IMR-90 (cell line): Measurements from ENCODE around the gene NDUFB7. TPM values are rescaled to one million over a fixed set of nuclear protein-coding genes. Genes with fewer than 3 reads are reported as not detected.

Source experiments
- ATAC-seq: fragments of 200-7000 bp; cut with Tn5 transposase; 2 replicates; pipeline ENCODE4 v1.9.1; 2020; ENCODE audit warnings: low read depth, mild to moderate bottlenecking, moderate library complexity
- BruUV-seq: library from RNA; stranded (reverse); fragments of 400-500 nt; replicated peaks from 2 replicates; lab custom pipeline; 2021; lab: Mats Ljungman, UMichigan
- CTCF ChIA-PET: fragments of 300-600 bp; formaldehyde crosslinking; extraction: SDS; loops from one replicate; lab custom pipeline; 2021; ENCODE audit warnings: antibody characterized with exemption; lab: Yijun Ruan, JAX
- POLR2A ChIA-PET: fragments of 300-600 bp; sonication (Branson Sonifier 250); formaldehyde crosslinking; loops from one replicate; lab custom pipeline; 2022; ENCODE audit warnings: antibody characterized with exemption; ENCODE audit not compliant: unreplicated experiment; lab: Charles Lee
- DNase-seq: peaks from one replicate; pipeline ENCODE4 v3.0.0; 2013
- H2AFZ ChIP-seq: replicated peaks from 2 replicates; pipeline ENCODE3; 2013; ENCODE audit warnings: low read length, mild to moderate bottlenecking; ENCODE audit not compliant: poor library complexity
- H2AK5ac ChIP-seq: 2 replicates; pipeline ENCODE4 v1.6.1; 2013; ENCODE audit warnings: low read depth, low read length, inconsistent platforms
- H2AK9ac ChIP-seq: replicated peaks from 2 replicates; pipeline ENCODE3; 2013; ENCODE audit warnings: mild to moderate bottlenecking, low read depth, low read length, moderate library complexity; ENCODE audit not compliant: poor library complexity
- H2BK120ac ChIP-seq: 2 replicates; pipeline ENCODE4 v1.6.1; 2013; ENCODE audit warnings: low read depth, low read length, inconsistent platforms
- H2BK15ac ChIP-seq: 3 replicates; pipeline ENCODE4 v1.6.1; 2013; ENCODE audit warnings: low read depth, low read length, inconsistent platforms
- H2BK20ac ChIP-seq: 2 replicates; pipeline ENCODE4 v1.6.1; 2013; ENCODE audit warnings: low read depth, mild to moderate bottlenecking, inconsistent platforms, low read length, moderate library complexity
- H2BK5ac ChIP-seq: 2 replicates; pipeline ENCODE4 v1.6.1; 2013; ENCODE audit warnings: mild to moderate bottlenecking, low read depth, low read length, inconsistent platforms; ENCODE audit not compliant: poor library complexity, severe bottlenecking
- H3K14ac ChIP-seq: replicated peaks from 2 replicates; pipeline ENCODE4 v1.6.1; 2013; ENCODE audit warnings: low read depth, low read length, inconsistent platforms
- H3K18ac ChIP-seq: 2 replicates; pipeline ENCODE4 v1.6.1; 2013; ENCODE audit warnings: low read depth, low read length, control low read depth
- H3K23ac ChIP-seq: 2 replicates; pipeline ENCODE4 v1.6.1; 2013; ENCODE audit warnings: low read depth, low read length, inconsistent platforms
- H3K27ac ChIP-seq: 2 replicates; pipeline ENCODE4 v1.5.1; 2013; ENCODE audit warnings: mild to moderate bottlenecking, control low read depth, low read length; ENCODE audit not compliant: insufficient read depth
- H3K27me3 ChIP-seq: 2 replicates; pipeline ENCODE4 v1.6.1; 2013; ENCODE audit warnings: low read length; ENCODE audit not compliant: control insufficient read depth, insufficient read depth
- H3K36me3 ChIP-seq: 2 replicates; pipeline ENCODE4 v1.6.1; 2013; ENCODE audit warnings: low read length, mixed read lengths; ENCODE audit not compliant: control insufficient read depth, insufficient read depth
- H3K4ac ChIP-seq: 2 replicates; pipeline ENCODE4 v1.6.1; 2013; ENCODE audit warnings: low read depth, low read length, inconsistent platforms
- H3K4me1 ChIP-seq: 2 replicates; pipeline ENCODE4 v1.6.1; 2013; ENCODE audit warnings: low read length, mixed read lengths; ENCODE audit not compliant: control insufficient read depth, insufficient read depth
- H3K4me2 ChIP-seq: 2 replicates; pipeline ENCODE4 v1.6.1; 2013; ENCODE audit warnings: low read depth, mild to moderate bottlenecking, control low read depth, low read length, moderate library complexity
- H3K4me3 ChIP-seq: 2 replicates; pipeline ENCODE4 v1.5.1; 2013; ENCODE audit warnings: low read depth, mild to moderate bottlenecking, control low read depth, low read length, moderate library complexity; ENCODE audit not compliant: insufficient read depth
- H3K56ac ChIP-seq: 2 replicates; pipeline ENCODE4 v1.6.1; 2013; ENCODE audit warnings: low read length, inconsistent platforms; ENCODE audit not compliant: insufficient read depth; ENCODE audit errors: extremely low read depth
- H3K79me1 ChIP-seq, 2 experiments: 2 replicates each; pipeline ENCODE4 v1.6.1; 2013; ENCODE audit warnings: low read length in 2 of 2, inconsistent platforms in 1 of 2, low read depth in 1 of 2
- H3K9ac ChIP-seq: 2 replicates; pipeline ENCODE4 v1.6.1; 2013; ENCODE audit warnings: low read depth, low read length, control low read depth
- H3K9me1 ChIP-seq: 2 replicates; pipeline ENCODE4 v1.6.1; 2013; ENCODE audit warnings: low read length, inconsistent platforms; ENCODE audit not compliant: insufficient read depth
- H3K9me3 ChIP-seq: 2 replicates; pipeline ENCODE4 v1.6.1; 2013; ENCODE audit warnings: low read length; ENCODE audit not compliant: control insufficient read depth, insufficient read depth
- H4K20me1 ChIP-seq: 2 replicates; pipeline ENCODE4 v1.6.1; 2013; ENCODE audit warnings: low read length, inconsistent platforms; ENCODE audit not compliant: insufficient read depth
- H4K5ac ChIP-seq: 2 replicates; pipeline ENCODE4 v1.6.1; 2013; ENCODE audit warnings: mild to moderate bottlenecking, low read depth, low read length, control low read depth
- H4K8ac ChIP-seq, 2 experiments: 2 replicates each; pipeline ENCODE4 v1.6.1; 2013; ENCODE audit warnings: low read depth in 2 of 2, low read length in 2 of 2, control low read depth in 1 of 2, inconsistent platforms in 1 of 2
- H4K91ac ChIP-seq: 2 replicates; pipeline ENCODE4 v1.6.1; 2013; ENCODE audit warnings: low read depth, low read length, inconsistent platforms; ENCODE audit not compliant: insufficient read depth
- BHLHE40 ChIP-seq: fragments of 150-350 bp; IDR thresholded peaks from 2 replicates; pipeline ENCODE4 v1.6.1; 2016; ENCODE audit warnings: mild to moderate bottlenecking, low read depth, low read length
- CEBPB ChIP-seq: IDR thresholded peaks from 2 replicates; pipeline ENCODE4 v1.6.1; 2012; ENCODE audit warnings: low read depth, low read length, improper control_type of control experiment
- CHD1 ChIP-seq: IDR thresholded peaks from 2 replicates; pipeline ENCODE4 v1.6.1; 2012; ENCODE audit warnings: low read depth, low read length, improper control_type of control experiment
- CTCF ChIP-seq: conservative IDR thresholded peaks from 2 replicates; pipeline ENCODE4 v1.5.1; 2012; ENCODE audit warnings: mild to moderate bottlenecking, low read depth, low read length, improper control_type of control experiment
- MAFK ChIP-seq: IDR thresholded peaks from 2 replicates; pipeline ENCODE4 v1.6.1; 2012; ENCODE audit warnings: low read depth, low read length, improper control_type of control experiment
- MAZ ChIP-seq: IDR thresholded peaks from 2 replicates; pipeline ENCODE4 v1.6.1; 2012; ENCODE audit warnings: low read depth, mild to moderate bottlenecking, low read length, improper control_type of control experiment, moderate library complexity, borderline replicate concordance
- MXI1 ChIP-seq: IDR thresholded peaks from 2 replicates; pipeline ENCODE4 v1.6.1; 2012; ENCODE audit warnings: low read depth, mild to moderate bottlenecking, low read length, moderate library complexity, borderline replicate concordance
- NFE2L2 ChIP-seq: fragments of 150-350 bp; IDR thresholded peaks from 2 replicates; pipeline ENCODE4 v1.6.1; 2016; ENCODE audit warnings: low read depth, mild to moderate bottlenecking, low read length
- POLR2A ChIP-seq: IDR thresholded peaks from 2 replicates; pipeline ENCODE4 v1.6.1; 2012; ENCODE audit warnings: mild to moderate bottlenecking, low read depth, low read length
- RAD21 ChIP-seq: IDR thresholded peaks from 2 replicates; pipeline ENCODE4 v1.6.1; 2012; ENCODE audit warnings: low read length, improper control_type of control experiment
- RCOR1 ChIP-seq: IDR thresholded peaks from 2 replicates; pipeline ENCODE4 v1.6.1; 2012; ENCODE audit warnings: mild to moderate bottlenecking, low read length, improper control_type of control experiment; ENCODE audit not compliant: insufficient replicate concordance
- RFX5 ChIP-seq: IDR thresholded peaks from 2 replicates; pipeline ENCODE4 v1.8.0; 2012; ENCODE audit warnings: low read depth, mild to moderate bottlenecking, low read length, moderate library complexity
- USF2 ChIP-seq: fragments of 150-350 bp; IDR thresholded peaks from 2 replicates; pipeline ENCODE4 v1.6.1; 2017; ENCODE audit warnings: mild to moderate bottlenecking, antibody characterized with exemption, low read length, low read depth
- WGBS, 2 experiments: methylation state at CpG; one replicate each; pipeline versions ENCODE4 v1.1.5 to v1.1.7; 2013; ENCODE audit warnings: missing lambda C conversion rate in 2 of 2; ENCODE audit not compliant: insufficient read length in 1 of 2; ENCODE audit errors: extremely low coverage in 2 of 2; 5-methylcytosine and 5-hydroxymethylcytosine counted together
- dilution Hi-C: fragments of 300-500 bp; cut with HindIII; formaldehyde crosslinking; loops from one replicate; pipeline ENCODE4 v1.14.3; 2018; ENCODE audit warnings: low sequenced_read_pairs; ENCODE audit not compliant: unreplicated experiment
- in situ Hi-C: fragments of 300-500 bp; cut with MboI; formaldehyde crosslinking; loops from 3 replicates; pipeline ENCODE4 v1.14.3; 2019; ENCODE audit warnings: low sequenced_read_pairs, inconsistent platforms, mixed read lengths
- intact Hi-C: fragments of 100-400 bp; cut with micrococcal nuclease; formaldehyde crosslinking; loops from 2 replicates; pipeline ENCODE4 v1.10.0; 2022
- polyA plus RNA-seq, 3 experiments: library from polyadenylated mRNA; depleted of rRNA; stranded (reverse); fragments of >200 nt; gene quantifications; 2 replicates each; pipeline ENCODE4 v1.2.3, GENCODE V29; 2012; ENCODE audit warnings: low replicate concordance in 1 of 3
- total RNA-seq: library from RNA; depleted of rRNA; stranded (reverse); fragments of >200 nt; gene quantifications from 2 replicates; pipeline ENCODE4 v1.2.3, GENCODE V29; 2012
- TF ChIP-seq, protein P1 (sequence below): fragments of 150-350 bp; IDR thresholded peaks from 2 replicates; pipeline ENCODE4 v1.6.1; 2016; ENCODE audit warnings: low read depth, mild to moderate bottlenecking, low read length, moderate library complexity, borderline replicate concordance

NDUFB7 gene
- total and polyA plus RNA-seq, 2 of the 4 experiments (the other 2 are of a cell fraction), result 436 to 523 TPM

GRCh38 chr19:14562660-14563589 is 8.9 kb downstream of the NDUFB7 start:
- Histone ChIP-seq H2AK5ac (no peak overlapping the region), H4K91ac (no peak overlapping the region), H2BK120ac (no peak overlapping the region), H3K14ac (no peak overlapping the region), H3K27ac (no peak overlapping the region), H3K9ac (no peak overlapping the region), H4K8ac (no peak overlapping the region), H3K4me2 (no peak overlapping the region), H3K56ac (no peak overlapping the region), H3K9me1 (no peaks in the 10 kb centered on the region), H2BK5ac (no peak overlapping the region), H3K23ac (no peak overlapping the region), H3K4me1 (peaks cover 5% of the 10 kb centered on the region; the same call in 1 of the 2 replicates), H3K4me3 (no peak overlapping the region), H3K27me3 (no peaks in the 10 kb centered on the region), H2AK9ac (no peak overlapping the region), H3K79me1 (peaks cover 10 to 23% of the 10 kb centered on the region in 2 experiments), H2AFZ (no peak overlapping the region), H2BK20ac (no peak overlapping the region), H3K18ac (no peak overlapping the region), H2BK15ac (no peak overlapping the region), H3K4ac (no peak overlapping the region), H4K5ac (no peak overlapping the region), H3K36me3 (peaks cover 12% of the 10 kb centered on the region; the same call in 1 of the 2 replicates), H3K9me3 (no peaks in the 10 kb centered on the region), H4K20me1 (no peaks in the 10 kb centered on the region)
- intact Hi-C loops, result no loop called here
- 90% methylated on average over 12 of the region's 23 CpGs; no CpG with 5 or more reads in 1 of the 2 experiments for WGBS, 2 experiments
- DNase-seq (no peak), ATAC-seq (no peak)
- no TSS peak for BruUV-seq
- CTCF ChIA-PET, result interaction anchor here (1.3 kb wide), 1 partner anchor 9 kb away, joined by 4 read pairs; the partner anchor contains the start of gene NDUFB7
- POLR2A ChIA-PET, result no interaction called here
- in situ Hi-C loops, result loop anchor here (25.0 kb wide), 1 partner anchor 874 kb away; the partner anchor contains the start of gene WIZ
- dilution Hi-C loops, result no loop called here
- TF ChIP-seq NFE2L2 (no peak), CTCF (no peak), RFX5 (no peak), MAFK (no peak), RCOR1 (no peak), CEBPB (no peak), MXI1 (no peak), RAD21 (no peak), MAZ (no peak), BHLHE40 (no peak), POLR2A (no peak), CHD1 (no peak), USF2 (no peak)
- TF ChIP-seq, protein P1, sequence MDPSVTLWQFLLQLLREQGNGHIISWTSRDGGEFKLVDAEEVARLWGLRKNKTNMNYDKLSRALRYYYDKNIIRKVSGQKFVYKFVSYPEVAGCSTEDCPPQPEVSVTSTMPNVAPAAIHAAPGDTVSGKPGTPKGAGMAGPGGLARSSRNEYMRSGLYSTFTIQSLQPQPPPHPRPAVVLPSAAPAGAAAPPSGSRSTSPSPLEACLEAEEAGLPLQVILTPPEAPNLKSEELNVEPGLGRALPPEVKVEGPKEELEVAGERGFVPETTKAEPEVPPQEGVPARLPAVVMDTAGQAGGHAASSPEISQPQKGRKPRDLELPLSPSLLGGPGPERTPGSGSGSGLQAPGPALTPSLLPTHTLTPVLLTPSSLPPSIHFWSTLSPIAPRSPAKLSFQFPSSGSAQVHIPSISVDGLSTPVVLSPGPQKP, result no peak
